ENCODE data around the gene DOCK10. TPM values are rescaled to one million over a fixed set of nuclear protein-coding genes. Genes with fewer than 3 reads are reported as not detected.

DOCK10 gene
- polyA plus RNA-seq, 3 donors = 1.8 to 4.0 (median 2.8) TPM

GRCh38 chr2:224780823-224781222 is 261.4 kb downstream of the DOCK10 start:
- no peak overlapping the region for H3K27ac ChIP-seq (ENCODE audit: low read depth, low read length)
- WGBS, 3 donors = 84 to 94% (median 93%) methylated on average over 7 of the region's 7 CpGs

- WGBS, 3 donors = 69 to 88% (median 84%) methylated on average over 2 of the region's 2 CpGs
- no peak overlapping the region for H3K27ac ChIP-seq (ENCODE audit: low read depth, low read length)
Observed at GRCh38 chr2:224780106-224780505, 262.2 kb downstream of the DOCK10 start.

- WGBS, 3 donors = 32 to 38% (median 36%) methylated on average over 3 of the region's 3 CpGs
- no peak overlapping the region for H3K27ac ChIP-seq (ENCODE audit: low read depth, low read length)
Observed at GRCh38 chr2:224778474-224778877, 263.8 kb downstream of the DOCK10 start.

- no peak overlapping the region for H3K27ac ChIP-seq (ENCODE audit: low read depth, low read length)
- 56 to 76% (median 75%) methylated on average over 3 of the region's 3 CpGs for WGBS, 3 donors
Observed at GRCh38 chr2:224777559-224777930, 264.7 kb downstream of the DOCK10 start.

GRCh38 chr2:224776795-224777558 is 265.3 kb downstream of the DOCK10 start:
- WGBS, 3 donors = 71 to 87% (median 86%) methylated on average over 6 of the region's 6 CpGs
- no peak overlapping the region for H3K27ac ChIP-seq (ENCODE audit: low read depth, low read length)

- H3K27ac ChIP-seq (ENCODE audit: low read depth, low read length) = no peak overlapping the region
- 42 to 79% (median 75%) methylated on average over 1 of the region's 1 CpG for WGBS, 3 donors
Observed at GRCh38 chr2:224775647-224776046, 266.6 kb downstream of the DOCK10 start.

- 77 to 87% (median 84%) methylated on average over 15 of the region's 15 CpGs for WGBS, 3 donors
- H3K27ac ChIP-seq (ENCODE audit: low read depth, low read length) = no peak overlapping the region
Observed at GRCh38 chr2:224774735-224775134, 267.5 kb downstream of the DOCK10 start.

- WGBS, 3 donors = 78 to 91% (median 86%) methylated on average over 1 of the region's 1 CpG
- H3K27ac ChIP-seq (ENCODE audit: low read depth, low read length) = no peak overlapping the region
Observed at GRCh38 chr2:224772494-224772893, 269.8 kb downstream of the DOCK10 start.

GRCh38 chr2:224769489-224769888 is 272.8 kb downstream of the DOCK10 start:
- WGBS, 3 donors = 86 to 96% (median 91%) methylated on average over 6 of the region's 6 CpGs
- no peak overlapping the region for H3K27ac ChIP-seq (ENCODE audit: low read depth, low read length)

- WGBS, 3 donors = 87 to 95% (median 89%) methylated on average over 2 of the region's 2 CpGs
- no peak overlapping the region for H3K27ac ChIP-seq (ENCODE audit: low read depth, low read length)
Observed at GRCh38 chr2:224764565-224765236, 277.6 kb downstream of the DOCK10 start.

GRCh38 chr2:224757934-224758548 is 284.2 kb downstream of the DOCK10 start:
- H3K27ac ChIP-seq (ENCODE audit: low read depth, low read length) = no peak overlapping the region
- WGBS, 3 donors = 74 to 91% (median 90%) methylated on average over 3 of the region's 3 CpGs

- WGBS, 3 donors = 47 to 54% (median 50%) methylated on average over 1 of the region's 1 CpG
Observed at GRCh38 chr2:224753743-224754540, 288.3 kb downstream of the DOCK10 start.

GRCh38 chr2:224751996-224752698 is 290.1 kb downstream of the DOCK10 start:
- no peak overlapping the region for H3K27ac ChIP-seq (ENCODE audit: low read depth, low read length)
- WGBS, 3 donors = 63 to 79% (median 78%) methylated on average over 5 of the region's 5 CpGs

More at GRCh38 chr2:224753743-224754540, 288.3 kb downstream of the DOCK10 start:
- no peak overlapping the region for H3K27ac ChIP-seq (ENCODE audit: low read depth, low read length)

- no peak overlapping the region for H3K27ac ChIP-seq (ENCODE audit: low read depth, low read length)
- 58 to 80% (median 79%) methylated on average over 1 of the region's 1 CpG for WGBS, 3 donors
Observed at GRCh38 chr2:224749136-224749535, 293.1 kb downstream of the DOCK10 start.

GRCh38 chr2:224747765-224748164 is 294.5 kb downstream of the DOCK10 start:
- WGBS, 3 donors = 79 to 84% (median 84%) methylated on average over 4 of the region's 4 CpGs
- H3K27ac ChIP-seq (ENCODE audit: low read depth, low read length) = no peak overlapping the region

GRCh38 chr2:224736227-224736626 is 306.0 kb downstream of the DOCK10 start:
- no peak overlapping the region for H3K27ac ChIP-seq (ENCODE audit: low read depth, low read length)
- 86 to 100% (median 94%) methylated on average over 1 of the region's 1 CpG for WGBS, 3 donors

- WGBS, 3 donors = 53 to 58% (median 54%) methylated on average over 1 of the region's 1 CpG
- H3K27ac ChIP-seq (ENCODE audit: low read depth, low read length) = no peak overlapping the region
Observed at GRCh38 chr2:224734949-224735348, 307.3 kb downstream of the DOCK10 start.

- no peak overlapping the region for H3K27ac ChIP-seq (ENCODE audit: low read depth, low read length)
- 65 to 71% (median 69%) methylated on average over 1 of the region's 1 CpG for WGBS, 3 donors
Observed at GRCh38 chr2:224731665-224732064, 310.6 kb downstream of the DOCK10 start.

Data from adipose tissue (tissue), 3 donors.